MM.1S (cell line): ENCODE data around the gene CPT1C.

Experiments used
- DNase-seq: peaks from one replicate; pipeline ENCODE4 v3.0.0-alpha.2; 2015
- H2AFZ ChIP-seq: fragments of 300-600 bp; sonication (generic); 2 replicates; pipeline ENCODE4 v1.6.0; 2016; ENCODE audit warnings: antibody characterized with exemption, low read length
- H3F3A ChIP-seq: fragments of 300-600 bp; sonication (generic); 2 replicates; pipeline ENCODE4 v1.6.1; 2016; ENCODE audit warnings: mild to moderate bottlenecking, antibody characterized with exemption, low read length, moderate library complexity, mixed read lengths; ENCODE audit not compliant: insufficient read depth
- H3K27ac ChIP-seq: fragments of 300-600 bp; sonication (generic); 2 replicates; pipeline ENCODE4 v1.5.1; 2016; ENCODE audit warnings: mild to moderate bottlenecking, low read length
- H3K27me3 ChIP-seq: fragments of 300-600 bp; sonication (generic); replicated peaks from 2 replicates; pipeline ENCODE4 v1.6.0; 2016; ENCODE audit warnings: low read length; ENCODE audit not compliant: insufficient read depth
- H3K36me3 ChIP-seq: fragments of 300-600 bp; sonication (generic); replicated peaks from 2 replicates; pipeline ENCODE4 v1.6.1; 2016; ENCODE audit warnings: mild to moderate bottlenecking, low read length, mixed read lengths; ENCODE audit not compliant: insufficient read depth
- H3K4me1 ChIP-seq: fragments of 300-600 bp; sonication (generic); 2 replicates; pipeline ENCODE4 v1.6.1; 2016; ENCODE audit warnings: low read length, mixed read lengths
- H3K4me2 ChIP-seq: fragments of 300-600 bp; sonication (generic); 2 replicates; pipeline ENCODE4 v1.6.0; 2016; ENCODE audit warnings: low read depth, low read length
- H3K4me3 ChIP-seq: fragments of 300-600 bp; sonication (generic); 2 replicates; pipeline ENCODE4 v1.5.1; 2016; ENCODE audit warnings: low read length, mixed read lengths
- H3K79me2 ChIP-seq: fragments of 300-600 bp; sonication (generic); 2 replicates; pipeline ENCODE4 v1.6.1; 2016; ENCODE audit warnings: mixed run types, low read length, mixed read lengths
- H3K9ac ChIP-seq: fragments of 300-600 bp; sonication (generic); 2 replicates; pipeline ENCODE4 v1.6.1; 2016; ENCODE audit warnings: low read length, mixed read lengths
- H3K9me2 ChIP-seq: fragments of 300-600 bp; sonication (generic); replicated peaks from 2 replicates; pipeline ENCODE4 v1.6.1; 2016; ENCODE audit warnings: mild to moderate bottlenecking, low read length, mixed read lengths; ENCODE audit not compliant: insufficient read depth
- H3K9me3 ChIP-seq: fragments of 300-600 bp; sonication (generic); replicated peaks from 2 replicates; pipeline ENCODE4 v1.6.1; 2016; ENCODE audit warnings: mild to moderate bottlenecking, low read length, mixed read lengths; ENCODE audit not compliant: insufficient read depth
- H4K20me1 ChIP-seq: fragments of 300-600 bp; sonication (generic); 2 replicates; pipeline ENCODE4 v1.6.1; 2016; ENCODE audit warnings: mild to moderate bottlenecking, low read length, moderate library complexity, mixed read lengths; ENCODE audit not compliant: insufficient read depth
- EZH2 ChIP-seq: fragments of 300-600 bp; sonication (generic); optimal IDR thresholded peaks from 2 replicates; pipeline ENCODE3; 2017; ENCODE audit warnings: low read depth, mild to moderate bottlenecking, antibody characterized with exemption, low read length, mixed read lengths
- EZH2phosphoT487 ChIP-seq: fragments of 300-600 bp; sonication (generic); IDR thresholded peaks from 2 replicates; pipeline ENCODE4 v1.6.1; 2018; ENCODE audit warnings: antibody characterized with exemption, low read length
- TF ChIP-seq, protein P1 (sequence below): fragments of 300-600 bp; sonication (generic); IDR thresholded peaks from 2 replicates; pipeline ENCODE4 v1.5.1; 2016; ENCODE audit warnings: antibody characterized with exemption, low read length, mixed read lengths

Gene CPT1C

DNA sequence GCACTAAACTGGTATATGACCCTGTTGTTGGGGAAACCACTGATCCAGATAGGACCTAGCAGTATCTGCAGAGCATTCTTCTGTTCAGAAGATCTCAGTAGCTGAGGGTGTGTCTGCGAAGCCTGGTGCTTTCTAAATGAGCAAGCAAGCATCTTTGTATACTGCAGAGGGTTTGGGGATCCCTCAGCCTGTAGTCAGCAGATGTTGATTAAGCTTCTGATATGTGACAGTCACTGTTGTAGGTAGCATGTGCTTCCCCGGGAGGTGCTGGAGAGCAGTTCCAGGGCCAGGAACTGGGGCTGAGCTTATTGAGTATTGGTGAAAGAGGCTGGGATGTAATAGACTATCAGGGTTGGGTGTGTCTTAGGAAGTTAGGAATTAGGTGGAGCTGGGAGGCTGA is 47.5 kb upstream of the CPT1C start:
- H3K9me3 ChIP-seq = no peaks in the 10 kb centered on the region
- peaks cover 53% of the 10 kb centered on the region for H3K79me2 ChIP-seq
- H3F3A ChIP-seq = peaks cover 11% of the 10 kb centered on the region
- peaks cover 8% of the 10 kb centered on the region for H3K4me1 ChIP-seq
- no peak overlapping the region for H3K27ac ChIP-seq
- no peaks in the 10 kb centered on the region for H3K9me2 ChIP-seq
- TF ChIP-seq EZH2 = no peak
- TF ChIP-seq, protein P1, sequence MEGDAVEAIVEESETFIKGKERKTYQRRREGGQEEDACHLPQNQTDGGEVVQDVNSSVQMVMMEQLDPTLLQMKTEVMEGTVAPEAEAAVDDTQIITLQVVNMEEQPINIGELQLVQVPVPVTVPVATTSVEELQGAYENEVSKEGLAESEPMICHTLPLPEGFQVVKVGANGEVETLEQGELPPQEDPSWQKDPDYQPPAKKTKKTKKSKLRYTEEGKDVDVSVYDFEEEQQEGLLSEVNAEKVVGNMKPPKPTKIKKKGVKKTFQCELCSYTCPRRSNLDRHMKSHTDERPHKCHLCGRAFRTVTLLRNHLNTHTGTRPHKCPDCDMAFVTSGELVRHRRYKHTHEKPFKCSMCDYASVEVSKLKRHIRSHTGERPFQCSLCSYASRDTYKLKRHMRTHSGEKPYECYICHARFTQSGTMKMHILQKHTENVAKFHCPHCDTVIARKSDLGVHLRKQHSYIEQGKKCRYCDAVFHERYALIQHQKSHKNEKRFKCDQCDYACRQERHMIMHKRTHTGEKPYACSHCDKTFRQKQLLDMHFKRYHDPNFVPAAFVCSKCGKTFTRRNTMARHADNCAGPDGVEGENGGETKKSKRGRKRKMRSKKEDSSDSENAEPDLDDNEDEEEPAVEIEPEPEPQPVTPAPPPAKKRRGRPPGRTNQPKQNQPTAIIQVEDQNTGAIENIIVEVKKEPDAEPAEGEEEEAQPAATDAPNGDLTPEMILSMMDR = no peak
- TF ChIP-seq EZH2phosphoT487 = no peak
- H2AFZ ChIP-seq = no peak overlapping the region
- peak overlapping the region; percentile 90; the same call in 1 of the 2 replicates for H3K9ac ChIP-seq
- H3K4me3 ChIP-seq = no peak overlapping the region
- no peaks in the 10 kb centered on the region for H3K36me3 ChIP-seq
- peak overlapping the region; percentile 82; the same call in 1 of the 2 replicates for H3K4me2 ChIP-seq
- H3K27me3 ChIP-seq = 0 out of 2 replicates have a peak, but pooled peaks cover 4% of the 10 kb centered on the region
- H4K20me1 ChIP-seq = no peaks in the 10 kb centered on the region
- DNase-seq = no peak

DNA sequence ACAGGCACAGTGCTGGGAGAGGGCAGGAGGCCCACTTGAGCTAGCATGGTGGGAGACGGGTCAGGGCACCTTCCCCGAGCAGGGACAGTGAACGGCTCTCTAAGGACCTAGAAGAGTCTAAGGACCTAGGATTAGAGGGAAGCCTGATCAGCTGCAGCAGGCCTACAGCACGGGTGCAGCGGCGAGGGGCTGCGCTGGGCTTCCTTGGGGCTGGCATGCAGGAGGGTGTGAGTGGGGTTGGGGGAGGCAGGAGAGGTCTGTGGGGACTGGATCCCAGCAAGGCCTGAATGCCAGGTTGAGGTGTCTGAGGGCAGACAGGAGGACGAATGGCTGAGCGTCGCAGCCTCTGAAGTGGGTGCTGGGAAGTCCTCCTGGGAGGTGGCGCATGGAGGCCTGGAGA is 45.3 kb upstream of the CPT1C start:
- no peaks in the 10 kb centered on the region for H4K20me1 ChIP-seq
- no peak overlapping the region for H3K4me3 ChIP-seq
- no peak for TF ChIP-seq EZH2
- H3K36me3 ChIP-seq = no peaks in the 10 kb centered on the region
- H3K9ac ChIP-seq = no peak overlapping the region
- peaks cover 8% of the 10 kb centered on the region for H3K4me1 ChIP-seq
- DNase-seq = no peak
- H3F3A ChIP-seq = peaks cover 9% of the 10 kb centered on the region
- no peaks in the 10 kb centered on the region for H3K9me2 ChIP-seq
- H3K79me2 ChIP-seq = peaks cover 70% of the 10 kb centered on the region
- H3K4me2 ChIP-seq = no peak overlapping the region
- no peak overlapping the region for H3K27ac ChIP-seq
- H3K27me3 ChIP-seq = no peaks in the 10 kb centered on the region
- no peaks in the 10 kb centered on the region for H3K9me3 ChIP-seq
- H2AFZ ChIP-seq = no peak overlapping the region

DNA sequence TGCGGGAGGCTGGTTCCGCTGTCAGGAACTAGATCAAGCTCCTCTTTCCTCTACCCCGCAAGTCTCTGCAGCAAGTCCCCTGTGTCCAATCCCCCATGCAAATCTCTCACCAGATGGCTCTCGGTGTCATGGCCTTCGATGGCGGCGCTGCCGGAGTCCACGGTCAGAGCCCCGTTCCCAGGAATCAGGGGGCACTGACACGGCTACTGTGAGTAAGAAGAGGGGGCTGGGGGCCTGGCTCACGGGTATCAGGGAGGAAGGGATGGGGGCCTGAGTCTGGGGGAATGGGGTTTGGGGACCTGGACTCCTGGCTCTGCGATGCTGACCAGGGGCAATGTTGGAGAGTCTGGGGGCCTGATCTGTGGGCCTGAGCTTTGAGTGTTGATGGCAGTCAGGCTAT is 44.9 kb upstream of the CPT1C start:
- no peak for DNase-seq
- Histone ChIP-seq H3K9ac (no peak overlapping the region), H3K4me1 (peaks cover 8% of the 10 kb centered on the region), H4K20me1 (no peaks in the 10 kb centered on the region), H3K36me3 (no peaks in the 10 kb centered on the region), H3K4me2 (no peak overlapping the region), H3K27ac (no peak overlapping the region), H3K4me3 (no peak overlapping the region), H3K27me3 (no peaks in the 10 kb centered on the region), H3K79me2 (peaks cover 71% of the 10 kb centered on the region), H3K9me2 (no peaks in the 10 kb centered on the region), H3K9me3 (no peaks in the 10 kb centered on the region), H3F3A (peaks cover 5% of the 10 kb centered on the region), H2AFZ (no peak overlapping the region)
- TF ChIP-seq, protein P1 = no peak
- TF ChIP-seq EZH2phosphoT487 = no peak
- TF ChIP-seq EZH2 = no peak

DNA sequence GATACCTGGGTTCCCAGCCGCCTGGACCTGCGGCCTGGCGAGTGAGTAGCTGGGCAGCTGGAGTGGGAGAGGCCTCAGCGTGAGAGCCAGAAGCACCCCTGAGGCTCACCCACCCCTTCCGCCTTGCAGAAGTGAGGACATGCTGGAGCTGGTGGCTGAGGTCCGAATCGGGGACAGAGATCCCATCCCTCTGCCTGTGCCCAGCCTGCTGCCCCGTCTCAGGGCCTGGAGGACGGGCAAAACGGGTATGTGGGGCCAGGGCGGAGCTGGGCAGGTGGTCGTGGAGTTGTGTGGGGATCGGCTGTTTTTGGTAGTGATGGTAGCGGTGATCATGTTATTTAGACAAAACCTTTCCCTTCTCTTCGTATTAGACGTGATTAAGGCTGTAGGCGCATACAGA is 44.3 kb upstream of the CPT1C start:
- no peak overlapping the region for H2AFZ ChIP-seq
- no peaks in the 10 kb centered on the region for H3K27me3 ChIP-seq
- H3K9me2 ChIP-seq = no peaks in the 10 kb centered on the region
- peaks cover 8% of the 10 kb centered on the region for H3K4me1 ChIP-seq
- DNase-seq = no peak
- no peak overlapping the region for H3K9ac ChIP-seq
- TF ChIP-seq, protein P1 = no peak
- no peak for TF ChIP-seq EZH2
- TF ChIP-seq EZH2phosphoT487 = no peak
- no peaks in the 10 kb centered on the region for H3K9me3 ChIP-seq
- no peak overlapping the region for H3K4me3 ChIP-seq
- H3K27ac ChIP-seq = no peak overlapping the region
- H4K20me1 ChIP-seq = no peaks in the 10 kb centered on the region
- H3K79me2 ChIP-seq = peaks cover 74% of the 10 kb centered on the region
- no peaks in the 10 kb centered on the region for H3F3A ChIP-seq
- no peaks in the 10 kb centered on the region for H3K36me3 ChIP-seq
- H3K4me2 ChIP-seq = no peak overlapping the region
